GM06990 (cell line): ENCODE results near the gene SUSD1.

Source experiments
- DNase-seq: peaks from one replicate; pipeline ENCODE4 v3.0.0-alpha.2; 2011; ENCODE audit not compliant: insufficient read length; ENCODE audit errors: extremely low read depth
- H3K27me3 ChIP-seq: replicated peaks from 2 replicates; pipeline ENCODE4 v1.6.0; 2011; ENCODE audit warnings: low read length; ENCODE audit not compliant: control insufficient read depth, insufficient read depth
- H3K36me3 ChIP-seq: 2 replicates; pipeline ENCODE4 v1.5.1; 2011; ENCODE audit warnings: low read length; ENCODE audit not compliant: control insufficient read depth, insufficient read depth
- H3K4me3 ChIP-seq: replicated peaks from 2 replicates; pipeline ENCODE4 v1.5.1; 2011; ENCODE audit warnings: low read depth, mild to moderate bottlenecking, control low read depth, low read length
- TF ChIP-seq, protein P1 (sequence below): IDR thresholded peaks from 2 replicates; pipeline ENCODE4 v1.5.1; 2011; ENCODE audit warnings: low read length, control low read depth, mild to moderate bottlenecking, inconsistent platforms; ENCODE audit not compliant: insufficient read depth, poor library complexity, severe bottlenecking

The SUSD1 gene

DNA sequence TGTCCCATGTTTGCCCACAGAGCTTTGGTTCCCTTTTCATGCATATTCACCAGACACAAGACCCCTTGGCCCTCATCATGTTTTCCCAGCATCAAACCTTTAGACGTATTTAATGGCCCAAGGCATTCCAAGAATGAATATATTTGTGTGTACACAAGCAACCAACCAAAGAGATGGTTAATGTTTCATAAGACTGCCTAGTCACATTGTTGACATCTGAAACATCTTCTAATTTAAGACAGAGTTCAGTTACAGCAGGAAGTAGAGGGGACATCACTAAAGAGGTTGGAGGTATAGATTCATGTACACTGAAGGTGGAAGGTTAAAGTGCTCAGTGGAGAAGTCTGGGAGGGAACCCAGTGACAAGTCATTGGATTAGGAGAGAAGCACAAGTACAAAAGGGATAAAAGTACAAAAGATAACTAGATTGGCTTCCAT lies 49.1 kb downstream of the SUSD1 start:
- Histone ChIP-seq H3K27me3 (no peaks in the 10 kb centered on the region), H3K36me3 (no peaks in the 10 kb centered on the region; the same call in 1 of the 2 replicates)
- no peak for DNase-seq

DNA sequence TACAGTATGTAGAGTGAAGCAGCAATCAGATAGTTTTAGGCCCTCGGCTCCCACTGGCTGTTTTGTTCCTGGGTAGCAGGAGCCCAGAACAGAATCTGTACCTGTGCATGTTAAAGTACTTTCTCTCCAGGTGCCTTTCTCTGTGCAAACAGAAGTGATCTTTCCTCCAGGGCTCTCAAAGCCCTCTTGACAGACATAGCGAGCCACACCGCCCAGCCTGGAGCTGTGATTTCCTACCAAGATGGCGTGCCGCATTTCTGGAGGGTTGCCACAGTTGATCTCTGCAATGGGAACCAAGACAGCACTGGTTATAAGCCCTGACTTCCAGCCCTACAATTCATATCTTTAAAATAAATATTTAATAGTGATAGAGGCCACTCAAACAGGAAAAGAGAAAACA lies 50.9 kb downstream of the SUSD1 start:
- Histone ChIP-seq H3K4me3 (no peak overlapping the region), H3K36me3 (no peaks in the 10 kb centered on the region; the same call in none of the 2 replicates), H3K27me3 (no peaks in the 10 kb centered on the region)
- DNase-seq = no peak
- TF ChIP-seq, protein P1, sequence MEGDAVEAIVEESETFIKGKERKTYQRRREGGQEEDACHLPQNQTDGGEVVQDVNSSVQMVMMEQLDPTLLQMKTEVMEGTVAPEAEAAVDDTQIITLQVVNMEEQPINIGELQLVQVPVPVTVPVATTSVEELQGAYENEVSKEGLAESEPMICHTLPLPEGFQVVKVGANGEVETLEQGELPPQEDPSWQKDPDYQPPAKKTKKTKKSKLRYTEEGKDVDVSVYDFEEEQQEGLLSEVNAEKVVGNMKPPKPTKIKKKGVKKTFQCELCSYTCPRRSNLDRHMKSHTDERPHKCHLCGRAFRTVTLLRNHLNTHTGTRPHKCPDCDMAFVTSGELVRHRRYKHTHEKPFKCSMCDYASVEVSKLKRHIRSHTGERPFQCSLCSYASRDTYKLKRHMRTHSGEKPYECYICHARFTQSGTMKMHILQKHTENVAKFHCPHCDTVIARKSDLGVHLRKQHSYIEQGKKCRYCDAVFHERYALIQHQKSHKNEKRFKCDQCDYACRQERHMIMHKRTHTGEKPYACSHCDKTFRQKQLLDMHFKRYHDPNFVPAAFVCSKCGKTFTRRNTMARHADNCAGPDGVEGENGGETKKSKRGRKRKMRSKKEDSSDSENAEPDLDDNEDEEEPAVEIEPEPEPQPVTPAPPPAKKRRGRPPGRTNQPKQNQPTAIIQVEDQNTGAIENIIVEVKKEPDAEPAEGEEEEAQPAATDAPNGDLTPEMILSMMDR = no peak

More for the DNA sequence above, 49.1 kb downstream of the SUSD1 start:
- TF ChIP-seq, protein P1 = no peak
- H3K4me3 ChIP-seq = no peak overlapping the region

DNA sequence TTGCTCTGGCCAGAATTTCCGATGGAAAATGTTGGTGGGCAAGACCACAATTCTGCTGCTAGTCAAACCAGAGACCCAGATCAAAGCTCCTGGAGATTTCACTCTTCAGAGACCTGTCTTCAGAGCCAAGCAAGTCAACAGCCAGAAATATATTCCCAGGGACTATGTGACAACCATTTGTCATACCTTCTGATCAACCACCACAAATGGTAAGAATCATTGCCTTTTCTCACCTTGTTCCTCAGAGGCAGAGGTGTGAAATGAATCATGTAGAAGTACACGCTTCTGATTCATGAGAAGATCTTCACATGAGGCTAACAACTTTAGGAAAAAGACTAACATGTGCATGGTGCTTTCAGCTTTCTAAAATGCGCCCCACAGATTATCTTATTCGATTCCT lies 53.5 kb downstream of the SUSD1 start:
- no peak for DNase-seq
- TF ChIP-seq, protein P1 = no peak
- Histone ChIP-seq H3K27me3 (no peaks in the 10 kb centered on the region), H3K36me3 (no peaks in the 10 kb centered on the region; the same call in none of the 2 replicates), H3K4me3 (no peak overlapping the region)

DNA sequence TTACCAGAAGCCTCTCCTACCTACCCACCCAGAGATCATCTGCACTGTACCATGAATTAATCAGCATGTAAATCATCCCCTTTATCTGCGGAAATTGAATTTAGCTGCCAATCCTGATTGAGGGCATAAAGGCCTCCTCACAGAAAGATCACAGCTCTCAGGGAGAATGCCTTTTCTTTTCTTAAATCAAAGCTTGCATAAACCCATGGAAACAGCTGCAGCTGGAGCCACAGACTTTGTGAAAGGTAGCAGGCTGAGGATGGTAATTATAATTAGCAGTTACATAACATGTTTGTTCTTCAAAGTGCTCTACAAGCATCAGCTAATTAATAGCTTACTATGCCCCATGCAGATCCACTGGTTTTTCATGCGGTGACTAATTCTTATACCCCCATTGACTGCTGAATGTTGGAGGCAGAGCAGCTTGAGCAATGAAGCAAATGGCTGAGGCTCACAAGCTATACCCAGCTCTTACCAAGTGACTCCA lies 54.6 kb downstream of the SUSD1 start:
- no peaks in the 10 kb centered on the region; the same call in none of the 2 replicates for H3K36me3 ChIP-seq
- DNase-seq = no peak
- no peak overlapping the region for H3K4me3 ChIP-seq
- H3K27me3 ChIP-seq = no peaks in the 10 kb centered on the region
- TF ChIP-seq, protein P1 = no peak

DNA sequence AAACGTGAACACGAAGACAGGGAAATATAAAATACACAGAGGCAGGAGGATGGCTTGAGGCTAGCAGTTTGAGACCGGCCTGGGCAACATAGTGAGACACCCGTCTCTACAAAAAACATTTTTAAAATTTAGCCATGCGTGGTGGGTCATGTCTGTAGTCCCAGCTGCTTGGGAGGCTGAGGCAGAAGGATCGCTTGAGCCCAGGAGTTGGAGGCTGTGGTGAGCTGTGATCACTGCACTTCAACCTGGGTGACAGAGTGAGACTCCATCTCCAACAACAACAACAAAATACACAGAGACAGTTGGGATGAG lies 55.1 kb downstream of the SUSD1 start:
- H3K27me3 ChIP-seq = no peaks in the 10 kb centered on the region
- no peaks in the 10 kb centered on the region; the same call in none of the 2 replicates for H3K36me3 ChIP-seq
- no peak overlapping the region for H3K4me3 ChIP-seq
- TF ChIP-seq, protein P1 = no peak
- no peak for DNase-seq
